NOMO-1 treated with dmso at 0.1 percent for 144 hours (cell line): ENCODE results near the gene C9orf43.
"Not testable (repeated sequence)": the region's sequence is repeated elsewhere in the genome, so short reads cannot be mapped to it uniquely, and the experiment has no call there.

Source experiments
- DNase-seq: peaks from one replicate; lab custom pipeline; 2025; ENCODE audit not compliant: unreplicated experiment; lab: John Stamatoyannopoulos, UW

C9orf43 gene

DNA sequence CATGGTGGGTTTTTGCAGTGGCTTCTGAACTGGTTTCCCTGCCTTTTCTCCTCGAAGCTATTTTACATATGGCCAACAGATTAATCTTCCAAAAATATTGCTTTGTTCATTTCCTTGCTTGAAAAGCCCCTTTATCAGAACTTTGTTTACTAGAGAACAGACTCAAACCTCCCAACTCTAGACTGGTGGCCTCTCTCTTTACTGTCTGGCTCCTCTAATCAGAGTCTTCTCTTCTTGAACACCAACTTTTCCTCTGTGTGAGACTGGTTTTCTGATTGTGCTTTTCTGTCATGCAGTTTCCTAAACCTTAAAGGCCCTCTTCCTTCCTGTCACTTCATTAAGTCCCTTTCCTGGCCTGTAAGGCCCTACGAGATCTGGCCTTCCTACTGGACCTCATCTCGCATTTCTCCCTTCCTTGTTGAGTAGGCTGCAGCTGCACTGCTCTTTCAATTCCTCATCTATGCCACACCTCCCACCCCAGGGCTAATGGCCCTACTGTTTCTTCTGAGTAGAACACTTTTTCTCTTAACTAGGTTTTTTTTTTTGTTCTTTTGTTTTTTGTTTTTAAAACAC lies 5.7 kb downstream of the C9orf43 start:
- DNase-seq: peak; percentile 78

DNA sequence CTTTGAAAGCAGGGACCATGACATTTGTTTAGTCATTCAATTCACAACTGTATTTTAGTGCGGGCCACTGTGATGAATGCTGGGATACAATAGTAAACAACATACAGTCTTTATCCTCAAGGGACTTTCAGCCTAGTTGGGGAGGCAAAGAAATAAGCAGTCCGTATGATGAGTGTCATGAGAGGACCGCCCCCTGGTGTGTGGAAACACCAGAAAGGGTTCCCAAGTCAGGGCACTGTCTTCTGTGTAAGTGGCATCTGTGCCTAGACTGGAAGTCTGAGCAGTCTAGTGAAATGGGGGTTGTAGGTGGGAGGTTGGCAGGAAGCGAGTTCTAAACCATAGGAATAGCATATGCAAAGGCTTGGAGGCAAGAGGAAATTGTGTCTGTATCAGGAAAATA lies 6.8 kb downstream of the C9orf43 start:
- no peak for DNase-seq

DNA sequence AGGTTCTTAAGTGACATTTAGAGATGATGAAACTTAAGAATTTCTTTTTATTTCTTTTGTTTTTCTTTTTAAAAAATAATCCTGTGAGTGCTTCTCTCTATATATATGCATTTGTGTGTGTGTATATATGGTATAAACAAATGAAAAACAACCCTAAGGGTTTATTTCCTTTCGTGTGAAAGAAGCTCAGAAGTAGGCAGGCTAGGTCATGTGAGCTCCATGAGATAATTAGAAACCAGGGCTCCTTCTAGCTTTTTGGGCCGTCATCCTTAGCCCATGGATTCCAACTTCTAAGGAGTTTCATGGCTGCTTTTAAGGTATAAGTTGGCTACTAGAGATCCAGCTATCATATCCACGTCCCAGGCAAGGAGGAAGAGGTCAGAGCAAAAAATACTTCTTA lies 11.2 kb downstream of the C9orf43 start:
- DNase-seq: no peak

DNA sequence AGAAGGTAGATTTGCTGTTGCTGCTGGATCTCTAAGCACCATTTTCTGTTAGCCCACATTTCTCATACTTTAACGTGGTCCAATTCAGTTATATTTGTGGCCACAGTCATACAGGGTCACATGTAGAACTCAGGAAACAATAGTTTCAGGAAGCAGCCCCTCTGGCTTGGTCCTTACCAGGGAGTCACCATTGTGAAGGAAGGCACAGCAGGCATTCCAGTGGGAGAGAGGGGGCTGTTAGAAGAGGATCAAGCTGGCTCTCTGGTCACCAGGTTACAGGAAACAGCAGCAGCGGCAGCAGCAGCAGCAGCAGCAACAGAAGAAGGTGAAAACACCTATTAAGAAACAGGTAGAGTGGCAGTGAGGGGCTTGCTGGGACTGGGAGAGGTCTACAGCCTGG lies 14.5 kb downstream of the C9orf43 start:
- no peak for DNase-seq

DNA sequence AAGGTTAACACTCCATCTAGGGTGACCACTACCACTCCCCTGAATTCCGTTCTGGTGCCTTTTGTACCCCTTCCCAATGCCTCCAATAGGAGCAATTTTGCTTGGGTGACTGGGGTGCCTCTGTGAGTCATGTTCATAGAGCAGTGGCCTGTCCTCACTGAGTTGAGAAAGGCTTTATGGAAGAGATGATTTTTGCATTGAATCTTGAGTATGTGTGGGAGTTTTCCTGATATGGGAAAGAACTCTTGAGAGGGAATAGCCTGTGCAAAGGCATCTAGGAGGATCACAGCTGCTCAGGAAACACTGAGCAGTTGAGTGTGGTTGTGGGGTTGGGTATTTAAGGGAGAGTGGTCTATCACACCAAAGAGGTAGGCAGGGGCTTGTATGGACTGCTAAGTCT lies 16.2 kb downstream of the C9orf43 start:
- DNase-seq: no peak

DNA sequence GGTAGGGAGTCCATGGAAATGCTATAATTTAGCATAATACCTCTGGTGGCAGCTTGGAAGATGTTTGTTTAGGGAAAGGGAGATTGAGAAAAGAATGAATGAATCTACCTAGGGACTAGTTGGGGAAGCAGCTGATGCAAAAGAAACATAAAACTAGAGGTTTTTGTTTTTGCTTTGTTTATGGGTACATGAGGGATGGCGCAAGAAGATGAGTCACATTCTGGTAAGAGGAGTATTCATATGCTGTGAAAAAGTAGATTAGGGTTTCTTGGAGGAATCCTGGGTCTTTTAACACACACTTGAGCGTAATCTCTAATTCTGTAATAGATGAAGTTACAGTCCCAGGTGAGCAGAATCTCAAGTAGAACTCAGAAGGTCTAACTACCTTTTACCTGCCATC lies 17.1 kb downstream of the C9orf43 start:
- no peak for DNase-seq

DNA sequence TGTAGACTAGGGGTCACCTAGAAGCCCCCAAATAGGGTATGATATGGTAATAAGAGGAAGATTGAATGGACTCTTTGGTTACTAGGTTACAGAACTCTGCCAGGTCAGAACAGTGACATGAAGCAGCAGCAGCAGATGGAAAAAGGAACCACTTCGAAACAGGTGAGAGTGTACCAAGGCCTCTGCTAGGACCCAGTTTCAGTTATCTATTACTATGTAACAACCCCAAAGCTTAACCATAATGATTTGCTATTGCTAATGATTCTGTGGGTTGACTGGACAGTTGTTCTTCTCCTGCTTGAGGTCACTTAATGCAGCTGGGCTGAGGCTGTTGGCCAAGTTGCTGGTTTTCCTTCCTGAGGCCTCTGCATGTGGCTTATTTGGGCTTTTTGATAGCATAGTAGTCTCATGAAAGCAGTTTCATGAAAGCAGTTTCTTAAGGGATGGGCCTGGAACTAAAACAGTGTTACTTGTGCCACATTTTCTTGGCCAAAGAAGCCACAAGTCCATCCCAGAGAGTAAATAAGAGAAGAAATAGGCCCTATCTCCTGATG lies 17.6 kb downstream of the C9orf43 start:
- no peak for DNase-seq

DNA sequence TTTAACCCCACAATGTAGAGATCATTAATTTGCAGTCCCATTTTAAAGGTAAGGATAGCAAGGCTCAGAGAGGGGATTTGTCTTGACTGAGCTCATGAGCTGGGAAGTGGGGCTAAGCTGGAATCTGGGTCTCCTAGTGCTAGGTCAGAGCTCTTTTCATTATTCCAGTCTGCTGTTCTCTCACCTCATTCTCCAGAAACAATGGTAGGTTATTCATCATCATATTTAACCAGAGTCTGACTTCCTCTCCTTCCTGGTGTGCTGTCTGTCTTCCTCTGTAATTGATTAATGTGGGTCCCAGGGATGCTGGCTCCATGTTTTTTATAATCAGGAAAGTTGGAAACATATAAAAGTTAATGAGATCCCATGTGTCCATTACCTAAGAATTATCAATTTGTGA lies 20.6 kb downstream of the C9orf43 start:
- DNase-seq: no peak

DNA sequence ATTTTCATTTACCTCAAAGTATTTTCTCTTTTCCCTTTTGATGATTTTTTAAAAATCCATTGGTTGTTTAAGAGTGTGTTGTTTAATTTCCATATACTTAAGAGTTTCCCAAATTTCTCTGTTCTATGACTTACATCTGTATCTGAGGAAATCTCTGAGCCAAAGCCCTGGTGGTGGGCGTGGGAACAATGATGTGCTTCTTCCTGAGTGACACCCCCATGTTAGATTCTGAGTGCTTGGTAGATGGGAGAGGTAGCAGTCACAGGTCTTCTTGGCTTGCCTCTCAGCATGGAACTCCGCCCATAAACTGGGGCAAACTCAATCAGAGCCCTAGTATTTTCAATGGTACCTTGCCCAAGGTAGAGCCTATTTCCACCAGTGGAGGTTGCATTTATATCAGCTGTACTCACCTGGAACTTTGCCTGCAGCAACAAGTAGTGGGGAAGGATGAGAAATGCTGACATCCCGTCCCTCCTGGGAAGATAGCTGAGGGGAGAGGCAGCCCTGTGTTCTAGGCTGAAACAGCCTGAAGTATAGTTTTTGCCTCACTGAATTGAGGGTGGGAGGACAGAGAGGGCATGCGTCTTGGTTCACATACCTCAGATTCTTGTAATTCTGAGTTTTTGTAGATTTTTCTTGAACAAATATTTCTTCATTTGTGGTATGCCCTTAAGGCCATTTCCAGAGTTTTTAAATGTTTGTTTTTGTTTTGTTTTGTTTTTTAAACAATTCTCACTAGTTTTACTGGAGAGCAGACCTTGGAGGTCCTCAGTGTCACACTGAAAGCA lies 26.4 kb downstream of the C9orf43 start:
- DNase-seq: no peak

DNA sequence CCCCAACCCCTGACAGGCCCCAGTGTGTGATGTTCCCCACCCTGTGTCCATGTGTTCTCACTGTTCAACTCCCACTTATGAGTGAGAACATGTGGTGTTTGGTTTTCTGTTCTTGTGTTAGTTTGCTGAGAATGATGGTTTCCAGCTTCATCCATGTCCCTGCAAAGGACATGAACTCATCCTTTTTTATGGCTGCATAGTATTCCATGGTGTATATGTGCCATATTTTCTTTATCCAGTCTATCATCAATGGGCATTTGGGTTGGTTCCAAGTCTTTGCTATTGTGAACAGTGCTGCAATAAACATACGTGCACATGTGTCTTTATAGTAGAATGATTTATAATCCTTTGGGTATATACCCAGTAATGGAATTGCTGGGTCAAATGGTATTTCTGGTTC lies 27.2 kb downstream of the C9orf43 start:
- DNase-seq: not testable (repeated sequence)

DNA sequence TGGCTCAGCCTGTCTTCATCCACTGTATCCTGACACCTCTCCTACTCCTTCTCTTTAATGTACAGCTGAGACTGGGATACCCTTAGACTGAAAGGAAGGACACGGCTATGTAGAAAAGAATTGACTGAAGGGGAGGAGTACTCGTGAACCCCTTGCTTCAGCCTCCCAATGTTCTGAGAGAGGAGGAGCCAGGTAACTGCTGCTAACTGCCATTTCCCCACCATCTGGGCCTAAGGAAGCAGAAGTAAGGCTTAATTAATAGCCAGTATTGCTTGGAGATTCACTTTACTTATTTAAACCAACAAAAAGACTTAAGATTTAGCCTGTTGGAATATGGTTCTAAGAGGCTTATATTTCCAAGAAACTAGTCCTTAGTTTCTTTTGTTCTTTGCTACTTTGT lies 34.2 kb downstream of the C9orf43 start:
- peak; percentile 79 for DNase-seq

DNA sequence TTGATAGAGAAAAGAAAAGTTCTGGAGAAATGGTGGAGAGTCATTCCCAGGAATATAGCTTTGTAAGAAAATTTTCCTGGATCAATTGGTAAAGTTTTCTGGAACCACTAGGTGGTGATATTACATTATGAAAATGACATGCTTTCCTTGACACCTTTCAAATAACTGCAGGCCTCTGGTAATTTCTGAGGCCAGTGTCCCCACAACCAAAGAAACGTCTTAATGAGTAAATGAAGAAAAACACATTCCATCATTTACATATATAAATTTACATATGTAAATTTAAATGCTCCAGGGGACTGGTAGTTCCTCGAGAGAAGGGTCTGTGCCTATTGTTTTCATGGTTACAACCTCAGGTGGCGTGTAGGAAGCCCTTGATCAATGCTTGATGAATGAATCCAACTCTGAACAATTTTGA lies 35.8 kb downstream of the C9orf43 start:
- DNase-seq: no peak

DNA sequence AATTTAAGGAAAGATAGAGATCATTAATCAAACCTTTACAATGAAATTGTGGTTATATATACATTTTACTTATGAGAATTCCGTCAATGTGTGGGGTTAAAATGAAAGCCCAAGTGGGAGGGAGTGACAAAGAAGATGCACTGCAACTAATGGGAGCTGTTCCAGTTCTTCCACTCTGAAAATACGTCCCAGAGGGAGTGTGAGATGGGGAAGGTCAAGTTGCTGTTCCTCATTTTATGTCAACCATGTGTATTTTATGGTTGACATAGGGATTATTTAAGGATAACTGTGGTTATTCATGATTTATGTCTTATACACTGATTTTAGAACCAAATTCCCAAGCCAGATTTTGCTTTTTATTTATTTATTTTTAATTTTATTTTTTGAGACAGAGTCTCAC lies 38.8 kb downstream of the C9orf43 start:
- no peak for DNase-seq

DNA sequence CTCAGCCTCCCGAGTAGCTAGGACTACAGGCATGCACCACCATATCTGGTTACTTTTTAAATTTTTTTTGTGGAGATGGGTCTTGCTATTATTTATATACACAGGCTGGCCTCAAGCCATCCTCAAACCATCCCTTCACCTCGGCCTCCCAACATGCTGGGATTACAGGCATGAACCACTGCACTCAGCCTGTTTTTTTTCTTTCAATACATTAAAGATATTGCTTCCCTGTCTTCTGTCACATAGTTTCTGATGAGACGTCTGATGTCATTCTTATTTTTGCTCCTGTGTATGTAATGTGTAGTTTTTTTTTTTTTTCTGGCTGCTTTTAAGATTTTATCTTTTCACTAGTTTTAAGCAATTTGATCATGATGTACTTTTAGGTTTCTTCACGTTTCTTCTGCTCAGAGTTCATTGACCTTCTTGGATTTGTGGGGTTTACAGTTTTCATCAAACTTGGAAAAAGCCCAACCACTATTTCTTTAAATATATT lies 41.6 kb downstream of the C9orf43 start:
- DNase-seq: no peak

DNA sequence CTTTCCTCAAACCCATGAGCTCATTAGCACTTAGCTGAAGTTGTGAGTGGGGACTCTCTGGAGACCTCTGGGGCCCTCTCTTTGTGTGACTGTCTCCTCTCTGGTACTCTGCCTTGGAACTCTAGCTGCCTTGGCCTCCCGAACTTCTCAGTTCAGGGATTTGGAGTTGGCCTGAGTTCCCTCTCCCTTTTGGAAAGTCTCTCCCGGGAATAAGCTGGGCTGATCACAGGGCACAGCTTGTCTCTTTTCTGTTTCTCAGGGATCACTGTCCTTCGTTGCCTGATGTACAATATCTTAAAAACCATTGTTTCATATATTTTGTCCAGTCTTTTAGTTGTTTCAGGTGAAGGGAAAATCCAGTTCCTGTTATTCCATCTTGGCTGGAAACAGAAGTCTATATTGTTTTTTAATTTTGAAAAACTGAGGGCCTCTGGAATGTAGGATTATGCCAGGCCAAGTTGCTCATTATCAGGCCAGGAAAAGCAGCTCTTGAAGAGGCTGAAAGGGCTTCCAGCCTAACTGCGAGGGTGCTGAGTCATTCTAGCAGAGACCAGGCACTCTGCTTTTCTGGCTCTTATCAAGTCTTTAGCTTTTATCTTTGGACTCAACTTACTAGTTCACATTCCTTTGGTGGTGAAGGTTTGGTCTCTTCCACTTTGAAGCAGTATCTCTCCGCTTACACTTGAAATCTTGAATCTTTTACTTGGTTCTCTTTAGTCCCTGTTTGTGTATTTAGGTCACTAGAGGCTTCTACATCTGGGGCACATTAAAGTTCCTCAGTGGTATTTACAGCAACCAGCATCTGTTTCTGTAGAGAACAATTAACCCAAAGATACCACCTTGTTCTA lies 44.6 kb downstream of the C9orf43 start:
- no peak for DNase-seq

DNA sequence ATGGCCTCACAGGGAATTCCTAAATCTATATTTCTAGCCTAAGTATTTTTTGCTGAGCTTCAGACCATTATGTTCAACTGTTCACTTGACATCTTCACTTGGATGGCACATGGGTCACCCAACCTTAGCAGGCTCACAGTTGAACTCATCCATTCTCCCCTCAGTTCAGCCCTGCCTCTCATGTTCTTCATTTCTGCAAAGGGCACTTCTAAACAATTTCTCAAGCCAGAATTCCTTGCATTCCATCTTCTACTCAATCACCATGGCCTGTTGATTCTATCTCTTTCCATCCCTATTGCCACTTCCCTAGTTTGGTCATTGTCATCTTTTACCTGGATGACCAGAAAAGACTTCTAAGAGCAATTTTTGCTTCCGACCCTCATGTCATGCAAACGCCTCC lies 45.7 kb downstream of the C9orf43 start:
- DNase-seq: no peak

DNA sequence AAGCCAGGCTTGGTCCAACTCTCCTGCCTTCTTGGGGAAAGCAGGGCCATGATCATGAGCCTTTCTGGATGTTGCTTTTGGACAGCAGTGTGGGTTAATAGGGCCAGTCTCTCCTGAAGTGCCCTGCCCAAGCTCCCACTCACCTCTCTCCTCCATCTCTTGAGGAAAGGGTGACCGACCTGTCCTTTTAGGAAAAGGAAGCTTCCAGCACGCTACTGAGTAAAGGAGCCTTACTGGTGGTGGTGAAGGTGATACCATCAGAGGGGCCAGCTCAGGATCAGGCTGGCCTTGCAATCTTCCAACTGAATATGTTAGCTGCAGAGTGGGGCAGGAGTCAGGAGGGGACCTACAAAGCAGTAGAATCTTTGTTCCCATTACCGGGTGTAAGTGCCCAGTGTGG lies 50.7 kb downstream of the C9orf43 start:
- DNase-seq: no peak

DNA sequence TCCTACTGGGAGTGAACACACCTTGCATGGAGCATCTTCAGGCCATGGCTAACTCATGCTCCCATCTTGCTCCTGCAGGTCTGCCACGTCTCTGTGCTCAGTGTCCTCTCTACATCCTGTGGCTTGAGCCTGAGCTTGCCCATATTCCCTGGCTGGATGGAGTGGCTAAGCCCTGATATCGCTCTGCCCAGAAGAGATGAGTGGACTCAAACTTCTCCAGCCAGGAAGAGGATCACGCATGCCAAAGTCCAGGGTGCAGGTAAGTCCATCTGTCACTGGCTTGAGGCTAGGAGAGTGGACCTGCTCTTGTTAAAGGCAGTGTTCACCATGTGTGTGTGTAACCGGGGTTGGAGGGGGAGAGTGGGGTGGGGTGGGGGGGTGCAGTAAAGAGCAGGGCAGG lies 51.4 kb downstream of the C9orf43 start:
- DNase-seq: no peak

DNA sequence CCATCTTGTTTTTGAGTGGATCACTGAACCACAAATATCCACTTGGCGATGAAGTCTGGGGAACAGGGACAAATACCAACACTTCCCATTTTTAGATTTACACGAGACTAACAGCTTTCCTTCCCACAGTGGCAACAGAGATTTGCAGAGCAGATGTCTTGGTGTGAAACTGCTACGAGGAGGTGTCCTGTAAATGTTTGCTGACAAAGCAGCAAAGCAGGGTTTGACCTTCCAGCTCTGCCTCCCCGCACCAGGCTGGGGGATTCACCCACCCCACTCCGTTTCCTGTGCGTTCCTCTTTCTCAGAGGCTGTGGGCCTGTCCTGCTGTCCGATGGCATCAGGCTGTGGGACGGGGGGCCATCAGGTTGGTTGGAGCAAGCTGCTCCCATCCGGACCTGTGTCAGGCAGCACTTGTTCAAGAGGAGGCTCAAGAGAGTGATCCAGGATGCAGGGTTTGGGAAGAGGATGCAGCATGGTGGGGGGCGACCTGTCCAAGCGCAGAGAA lies 52.3 kb downstream of the C9orf43 start:
- DNase-seq: no peak

DNA sequence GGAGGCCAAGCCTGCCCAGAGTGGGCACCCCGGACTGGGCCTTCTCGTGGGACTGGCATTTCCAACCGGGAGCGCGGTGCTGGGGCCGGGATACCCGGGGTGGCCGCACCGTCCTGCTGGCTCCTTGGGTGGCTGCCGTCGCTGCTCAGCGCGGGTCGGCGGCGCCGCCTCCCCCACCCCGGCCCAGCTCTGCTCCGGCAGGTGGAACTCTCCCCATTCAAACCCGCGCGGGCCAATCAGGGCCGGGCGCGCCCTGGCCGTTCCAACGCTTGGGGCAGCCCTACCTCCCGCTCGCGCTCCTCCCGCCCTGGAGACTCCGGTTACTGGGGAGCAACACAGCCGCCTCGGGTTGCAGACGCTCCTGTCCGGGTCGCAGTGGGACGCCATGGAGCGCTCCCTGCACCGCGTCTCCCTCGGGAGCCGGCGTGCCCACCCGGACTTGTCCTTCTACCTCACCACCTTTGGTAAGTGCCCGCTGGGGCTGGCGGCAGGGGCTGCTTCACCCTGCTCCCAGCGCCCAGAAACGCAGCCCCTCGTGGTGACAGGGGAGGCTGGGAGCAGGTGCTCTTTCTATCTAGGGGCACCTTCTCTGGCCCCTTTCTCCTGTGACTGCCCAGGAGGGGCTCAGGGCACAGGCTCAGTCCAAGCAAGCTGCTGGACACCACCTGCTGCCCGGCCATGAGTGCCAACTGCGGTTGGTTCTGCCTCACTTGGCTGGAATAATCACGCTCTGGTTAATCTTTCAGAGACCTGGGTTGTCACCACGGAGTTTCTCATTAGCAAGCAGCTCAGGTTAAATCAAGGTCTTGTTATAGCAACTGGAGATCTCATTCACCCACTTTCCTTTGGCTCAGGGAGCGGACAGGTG lies 53.1 kb downstream of the C9orf43 start, which contains the start of gene RGS3:
TSS of gene RGS3 (plus strand) at position 310 of the 868 bp plus-strand sequence. CDS start at position 386, 76 bp downstream.
- DNase-seq: no peak
